Activated T-cell treated with anti-CD3 and anti-CD28 coated beads, Interleukin-2, amount 50 U/mL, for 1 hour (primary cell): Measurements from ENCODE around the gene CDRT4.

Source experiments
- DNase-seq: peaks from one replicate; pipeline ENCODE4 v3.0.0-alpha.2; 2020

CDRT4 gene

DNA sequence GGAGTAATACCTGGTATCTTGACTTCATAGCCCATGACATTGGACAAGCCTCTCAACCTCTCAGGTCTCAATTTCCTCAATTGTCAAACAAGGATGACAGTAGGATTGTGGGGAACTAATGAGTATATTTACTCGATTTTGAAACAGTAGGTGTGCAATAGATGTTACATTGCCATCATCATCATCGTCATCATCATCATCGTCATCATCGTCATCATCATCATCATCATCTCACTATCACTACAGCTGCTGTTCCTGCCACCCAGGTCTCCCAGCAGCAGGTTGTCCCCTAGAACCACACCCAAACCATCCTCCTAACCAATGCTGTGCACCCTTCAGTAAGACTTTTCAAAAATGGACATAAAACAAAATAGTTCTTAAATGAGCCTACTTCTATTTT lies 24.8 kb upstream of the CDRT4 start:
- DNase-seq, result no peak

DNA sequence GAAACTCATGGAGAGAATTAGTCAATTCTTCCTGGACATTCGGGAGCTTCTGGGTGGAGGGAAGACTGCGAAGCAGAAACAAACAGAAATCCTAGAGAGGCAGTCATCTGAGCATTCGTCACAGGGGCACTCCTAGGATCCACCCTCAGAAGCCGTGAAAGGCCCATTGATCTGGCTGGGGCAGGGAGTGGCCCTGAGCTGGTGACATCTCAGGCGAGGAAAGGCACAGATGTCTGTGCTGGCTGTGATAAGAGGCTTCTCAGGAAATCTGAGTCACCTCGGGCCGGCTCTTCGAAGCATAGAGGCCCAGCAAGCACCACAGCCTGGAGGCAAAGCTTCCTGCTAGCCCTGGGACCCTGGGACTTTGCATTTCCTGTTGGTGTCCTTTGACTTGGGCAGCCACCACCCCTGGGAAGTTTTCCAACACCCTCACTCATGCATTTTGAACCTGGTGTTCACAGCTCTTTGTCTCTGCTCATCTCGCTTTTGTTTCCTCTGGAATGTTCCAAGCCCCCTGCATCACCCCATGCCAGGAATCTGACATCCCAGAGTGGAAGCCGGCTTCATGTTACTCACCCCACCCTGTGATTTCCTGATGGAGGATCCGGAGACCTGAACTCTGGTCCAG lies 23.3 kb upstream of the CDRT4 start:
- DNase-seq, result no peak

DNA sequence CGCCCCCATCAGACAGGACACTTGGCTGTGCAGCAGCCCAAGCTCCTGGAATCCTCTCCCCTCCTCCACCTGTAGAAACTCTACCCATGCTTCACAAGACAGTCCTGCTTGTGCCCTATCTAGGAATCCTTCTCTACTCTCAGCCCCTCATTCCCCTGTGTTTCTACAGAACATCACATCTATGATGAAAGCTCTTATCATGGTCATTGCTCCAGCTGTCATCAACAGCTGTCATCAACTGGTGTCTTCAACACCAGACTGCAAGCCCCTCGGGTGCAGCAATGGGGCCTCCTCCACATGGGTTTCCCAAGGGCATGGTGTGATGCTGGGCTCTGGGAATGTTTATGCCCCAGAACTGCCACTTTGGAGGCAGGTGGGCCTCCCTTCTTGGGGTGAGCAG lies 21.1 kb upstream of the CDRT4 start:
- DNase-seq, result no peak

DNA sequence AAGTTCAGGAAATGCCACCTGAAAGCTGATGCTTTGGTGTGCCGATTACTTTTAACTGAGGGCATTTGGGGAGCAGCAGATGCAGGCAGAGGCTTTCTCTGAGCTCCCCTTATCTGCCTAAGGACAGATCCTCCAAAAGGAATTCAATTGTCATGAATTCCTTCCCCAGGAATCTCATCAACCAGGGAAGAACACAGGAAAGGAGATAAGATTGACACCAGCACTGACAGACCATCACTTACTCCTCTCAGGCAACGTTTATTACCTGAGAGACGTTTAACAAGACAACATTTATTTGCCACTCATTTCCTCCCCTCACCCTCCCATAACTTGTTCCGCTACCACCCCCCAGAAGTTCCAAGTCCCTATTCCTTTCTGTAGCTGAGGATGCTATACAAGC lies 17.6 kb upstream of the CDRT4 start:
- no peak for DNase-seq

DNA sequence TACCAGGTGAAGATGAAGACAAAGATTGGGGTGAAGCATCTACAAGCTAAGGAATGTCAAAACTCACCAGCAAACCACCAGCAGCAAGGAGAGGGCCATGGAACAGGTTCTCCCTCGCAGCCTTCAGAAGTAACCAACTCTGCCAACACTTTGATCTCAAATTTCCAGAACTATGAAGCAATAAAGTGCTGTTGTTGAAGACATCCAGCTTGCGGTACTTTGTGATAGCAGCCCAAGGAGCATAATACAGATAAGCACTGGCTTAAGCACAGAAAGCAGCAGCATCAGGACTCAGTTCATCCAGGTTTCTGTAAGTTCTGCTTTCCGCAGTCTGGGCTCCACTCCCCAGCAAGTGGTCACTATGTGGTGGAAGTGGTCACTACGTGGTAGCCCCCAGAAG lies 16.0 kb upstream of the CDRT4 start:
- no peak for DNase-seq

DNA sequence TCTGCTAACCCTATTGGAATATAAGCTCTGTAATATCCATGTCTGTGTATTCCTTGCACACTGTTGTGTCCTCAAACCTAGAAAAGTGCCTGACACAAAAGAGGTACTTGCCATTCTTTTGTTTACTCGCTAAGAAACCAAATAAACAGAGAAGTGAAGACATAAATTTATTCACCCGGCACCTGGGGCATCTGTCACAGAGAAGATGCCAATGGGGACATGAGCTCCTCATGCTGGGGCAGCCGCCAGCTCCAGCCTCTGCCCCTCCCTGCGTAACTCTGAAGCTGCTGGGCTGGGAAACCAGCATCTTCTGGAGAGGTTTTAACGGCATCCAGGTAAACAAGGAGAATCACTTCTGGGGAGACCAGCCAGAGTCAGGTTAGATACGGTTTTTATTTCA lies 15.1 kb upstream of the CDRT4 start:
- DNase-seq, result no peak

DNA sequence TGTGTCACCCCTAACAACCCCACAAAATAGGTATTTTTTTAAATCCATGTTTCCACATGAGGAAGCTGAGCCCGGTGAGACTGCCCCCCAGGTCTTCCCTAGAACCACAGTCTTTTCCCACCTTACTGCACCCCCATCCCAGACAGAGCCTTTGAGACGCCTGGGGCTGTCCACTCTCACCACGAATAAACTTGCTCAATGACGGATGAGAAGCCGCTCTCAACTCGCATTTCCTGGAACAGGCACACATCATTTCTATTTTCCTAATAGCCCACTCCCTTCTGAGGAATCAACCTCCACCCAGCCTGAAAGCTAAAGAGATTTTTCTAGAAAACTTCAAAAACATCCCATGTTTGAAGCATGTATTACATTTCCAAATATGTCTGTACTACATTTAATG lies 14.1 kb upstream of the CDRT4 start:
- DNase-seq, result no peak

DNA sequence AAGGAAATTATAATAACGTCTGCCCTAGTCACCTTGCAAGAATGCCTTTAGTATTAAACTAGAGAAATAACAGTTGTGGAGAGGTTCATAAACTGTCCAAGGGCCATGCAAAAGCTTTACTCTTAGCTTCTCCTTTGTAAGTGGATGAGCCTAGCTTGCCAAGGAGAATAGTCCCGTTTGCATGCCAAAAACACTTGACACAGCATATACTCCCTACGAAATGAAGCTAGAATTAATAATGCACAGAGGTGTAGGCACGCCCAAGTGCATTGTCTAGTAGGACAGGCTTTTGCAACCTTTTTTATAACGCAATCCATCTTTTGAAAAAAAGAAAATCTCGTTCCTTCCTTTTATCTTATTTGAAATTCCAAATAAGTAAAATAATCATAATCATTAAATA lies 12.8 kb upstream of the CDRT4 start:
- DNase-seq, result no peak

DNA sequence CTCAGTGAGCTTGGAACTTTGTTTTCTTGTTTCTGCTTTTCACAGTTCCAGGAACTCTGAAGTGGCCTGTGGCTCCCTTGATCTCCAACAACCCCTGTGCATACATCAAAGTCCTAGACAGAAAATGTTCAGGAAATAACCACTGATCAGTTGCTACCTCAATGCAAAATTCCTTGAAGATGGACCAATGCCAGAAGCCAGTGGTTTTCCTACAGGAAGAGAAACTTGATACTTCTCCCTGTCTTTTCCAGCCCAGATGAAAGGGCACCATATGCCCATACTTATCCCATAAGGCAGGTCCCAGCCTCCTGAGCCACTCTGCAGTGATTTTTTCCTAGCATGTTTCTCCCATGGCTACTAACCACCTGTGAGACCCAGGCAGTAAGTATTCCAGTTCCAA lies 12.3 kb upstream of the CDRT4 start:
- DNase-seq, result no peak

DNA sequence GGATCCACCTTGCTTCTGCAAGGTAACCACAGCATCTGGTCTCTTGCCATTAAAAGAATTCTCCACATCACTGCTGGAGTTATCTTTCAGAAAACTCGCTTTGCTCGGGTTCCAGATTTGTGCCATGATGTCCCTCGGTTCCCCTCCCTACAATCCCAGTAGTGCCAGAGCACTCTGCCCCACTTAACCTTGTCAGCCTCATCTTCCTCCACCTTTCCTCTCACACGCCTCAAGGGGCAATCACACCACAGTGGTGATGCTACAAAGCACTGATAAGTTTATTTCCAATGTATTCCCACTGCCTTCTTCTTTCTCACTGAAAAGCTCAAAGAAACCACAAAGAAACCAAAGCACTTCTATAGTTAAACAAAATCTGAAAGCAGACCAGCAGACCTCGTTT lies 11.4 kb upstream of the CDRT4 start:
- DNase-seq, result no peak

DNA sequence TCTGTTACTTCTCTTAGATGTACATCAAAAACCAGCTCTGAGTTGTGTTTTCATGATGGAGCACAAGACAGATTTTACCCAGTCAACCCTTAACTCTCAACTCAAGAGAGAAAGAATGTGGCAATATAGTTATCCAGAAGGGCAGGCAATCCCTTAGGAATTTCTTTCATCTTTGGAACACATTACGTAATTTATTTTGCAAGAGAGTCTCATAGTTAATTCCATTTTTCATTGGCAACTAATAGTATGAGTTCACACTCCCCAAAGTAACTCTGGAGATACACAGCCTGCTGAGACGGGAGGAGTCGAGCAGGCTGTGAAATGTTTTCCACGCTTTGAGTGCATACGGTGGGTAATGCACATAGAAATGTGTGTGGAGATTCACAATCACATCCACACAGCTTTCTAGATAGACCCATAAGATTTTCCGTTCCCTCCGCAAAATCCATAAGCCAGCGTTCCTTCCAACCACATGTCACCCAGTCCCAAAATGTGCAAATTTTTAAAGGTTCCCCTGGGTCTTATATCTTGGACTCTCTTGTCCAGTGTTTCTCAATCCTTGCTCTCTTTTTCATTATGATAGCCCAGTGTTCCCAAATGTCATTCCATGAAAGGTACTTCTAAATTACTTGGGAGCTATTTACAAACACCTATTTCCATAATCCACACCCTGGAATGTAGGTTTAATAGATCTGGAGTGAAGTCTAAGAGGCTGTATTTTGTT lies 8.4 kb upstream of the CDRT4 start:
- DNase-seq, result no peak

DNA sequence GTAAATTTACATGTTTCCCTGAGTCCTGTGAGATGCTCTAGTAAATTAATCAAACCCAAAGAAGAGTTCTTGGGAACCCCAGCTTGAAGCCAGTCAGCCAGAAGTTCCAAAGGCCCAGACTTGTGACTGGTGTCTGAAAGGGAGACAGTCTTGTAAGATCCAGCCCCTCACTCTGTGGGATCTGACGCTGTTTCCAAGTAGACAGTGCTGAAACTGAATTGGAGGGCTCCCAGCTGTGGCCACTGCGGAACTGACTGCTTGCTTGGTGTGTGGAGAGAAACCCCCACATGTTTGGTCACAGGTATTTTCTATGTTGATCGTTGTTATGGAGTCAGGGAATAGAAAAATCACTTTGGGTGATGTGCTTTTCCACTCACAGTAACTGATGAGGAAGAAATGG lies 5.5 kb upstream of the CDRT4 start:
- DNase-seq, result no peak

DNA sequence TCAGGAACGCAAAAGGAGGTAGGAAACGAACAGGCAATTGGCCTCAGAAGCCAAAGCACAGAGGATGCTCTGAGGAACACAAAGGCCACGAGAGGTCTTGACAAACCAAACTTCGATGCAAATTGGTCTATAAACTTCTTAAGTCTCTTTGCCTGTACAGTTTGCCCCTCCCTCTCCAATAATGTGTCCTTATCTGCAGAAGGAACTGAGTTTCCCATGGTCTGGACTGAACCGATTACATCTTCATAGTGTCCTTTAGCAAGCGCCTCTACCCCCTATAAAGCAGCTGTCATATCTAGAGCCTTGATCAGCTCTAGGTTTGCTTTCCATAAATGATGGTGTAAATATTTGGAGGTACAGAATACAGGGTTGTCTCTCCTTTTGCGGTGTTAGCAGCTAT lies 3.1 kb upstream of the CDRT4 start:
- DNase-seq, result no peak

DNA sequence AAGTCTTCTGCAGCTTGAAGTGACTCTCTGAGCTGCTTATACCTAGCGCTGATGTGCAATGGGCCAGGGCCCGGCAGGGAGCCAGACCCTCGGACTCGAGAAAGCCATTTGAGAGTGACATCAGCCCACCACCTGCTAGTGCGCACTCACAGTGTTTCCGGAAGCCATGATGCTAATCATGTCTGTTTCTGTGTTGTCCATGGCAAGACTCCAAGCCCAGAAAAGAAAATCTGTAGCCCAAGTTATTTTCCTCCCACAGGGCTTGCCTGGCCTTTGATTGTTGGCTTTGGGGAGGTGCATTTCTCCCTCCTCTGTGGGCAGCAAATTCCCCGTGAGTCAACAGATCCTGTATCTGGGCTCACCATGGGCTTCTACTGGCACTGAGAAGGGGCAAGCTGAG lies 1.8 kb upstream of the CDRT4 start:
- no peak for DNase-seq

DNA sequence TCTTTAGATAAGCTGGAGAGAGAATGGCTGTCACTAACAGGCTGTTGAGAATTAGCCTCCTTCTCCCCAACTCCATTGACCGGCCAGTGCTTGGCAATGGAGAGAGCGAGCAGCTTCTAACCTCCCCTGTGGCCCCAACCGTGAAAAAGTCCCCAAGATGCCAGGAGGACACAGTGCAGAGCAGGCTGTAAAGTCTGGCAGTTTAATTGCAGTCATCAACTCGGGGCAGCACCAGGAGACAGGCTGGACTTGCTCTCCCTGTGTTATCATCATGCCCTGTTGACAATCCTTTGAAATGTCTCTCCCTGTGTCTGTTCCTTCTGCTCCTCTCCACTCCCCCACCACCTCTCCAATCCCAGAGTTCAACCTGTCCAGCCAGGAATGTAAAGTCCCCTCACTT lies 705 bp upstream of the CDRT4 start:
- no peak for DNase-seq

DNA sequence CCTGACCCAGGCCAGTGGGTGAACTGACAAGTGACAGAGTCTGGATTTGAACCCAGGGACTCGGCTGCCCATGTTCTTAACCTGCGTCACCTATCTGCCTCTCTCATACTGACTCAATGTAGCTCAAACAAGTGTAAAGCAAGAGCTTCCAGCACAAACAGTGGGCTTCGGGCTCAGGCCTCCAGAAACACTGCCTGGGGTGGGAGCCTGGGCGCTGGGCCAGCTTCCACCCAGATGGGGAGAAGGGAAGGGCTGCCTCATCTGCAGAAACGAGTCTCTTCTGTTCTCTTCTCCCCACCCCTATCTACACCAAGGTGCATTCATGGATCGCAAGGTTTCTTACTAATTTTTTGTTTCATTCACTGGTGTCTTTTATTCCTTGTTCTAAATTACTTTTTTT lies 1.3 kb downstream of the CDRT4 start:
- DNase-seq, result no peak

DNA sequence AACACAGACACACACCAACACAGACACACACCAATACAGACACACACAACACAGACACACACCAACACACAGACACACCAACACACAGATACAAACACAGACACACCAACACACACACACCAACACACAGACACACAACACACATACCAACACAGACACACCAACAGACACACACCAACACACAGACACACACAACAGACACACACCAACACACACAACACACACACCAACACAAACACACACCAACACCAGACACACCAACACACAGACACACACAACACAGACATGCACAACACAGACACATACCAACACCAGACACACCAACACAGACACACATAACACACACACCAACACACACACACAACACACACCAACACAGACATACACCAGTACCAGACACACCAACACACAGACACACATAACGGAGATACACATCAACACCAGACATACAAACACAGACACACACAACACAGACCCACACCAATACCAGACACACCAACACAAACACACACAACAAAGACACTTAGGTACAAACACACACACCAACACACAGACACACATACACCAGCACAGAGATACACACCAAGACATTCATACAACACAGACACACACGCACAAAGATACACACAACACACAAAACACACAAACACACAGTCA lies 2.2 kb downstream of the CDRT4 start:
- DNase-seq, result no peak

DNA sequence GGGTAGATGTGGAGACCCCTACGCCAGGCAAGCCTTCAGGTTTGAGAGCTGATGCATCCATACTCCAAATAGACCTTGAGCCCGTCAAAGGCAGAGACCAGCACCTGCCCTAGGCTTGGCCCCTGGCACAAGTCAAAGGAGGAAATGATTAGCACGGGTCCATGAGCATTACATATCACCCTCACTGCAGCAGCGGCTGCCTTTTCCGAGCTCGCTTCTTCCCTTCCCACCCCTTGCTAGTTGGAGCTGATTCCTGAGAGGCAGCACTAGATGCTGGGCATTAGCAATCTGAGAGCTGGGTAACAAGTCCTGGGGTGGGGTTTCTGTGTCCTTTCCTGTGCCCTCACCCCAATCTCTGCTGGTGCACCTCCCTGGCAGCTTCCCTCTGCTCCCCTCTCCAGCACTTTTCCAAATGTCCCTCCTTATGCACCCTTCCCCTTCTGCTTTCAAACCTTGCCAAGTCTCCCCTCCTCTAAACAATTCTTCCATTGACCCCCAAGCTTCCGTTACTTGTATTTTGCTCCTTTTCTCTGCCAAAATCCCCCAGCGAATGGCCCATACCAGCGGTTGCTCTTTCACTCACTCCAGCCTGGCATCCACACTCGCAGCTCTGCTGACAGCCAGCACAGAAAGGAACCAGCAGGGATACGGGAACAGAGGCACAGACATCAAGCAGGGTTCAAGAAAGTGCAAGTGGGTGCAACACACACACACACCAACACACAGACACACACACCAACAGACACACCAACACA lies 3.0 kb downstream of the CDRT4 start:
- no peak for DNase-seq

DNA sequence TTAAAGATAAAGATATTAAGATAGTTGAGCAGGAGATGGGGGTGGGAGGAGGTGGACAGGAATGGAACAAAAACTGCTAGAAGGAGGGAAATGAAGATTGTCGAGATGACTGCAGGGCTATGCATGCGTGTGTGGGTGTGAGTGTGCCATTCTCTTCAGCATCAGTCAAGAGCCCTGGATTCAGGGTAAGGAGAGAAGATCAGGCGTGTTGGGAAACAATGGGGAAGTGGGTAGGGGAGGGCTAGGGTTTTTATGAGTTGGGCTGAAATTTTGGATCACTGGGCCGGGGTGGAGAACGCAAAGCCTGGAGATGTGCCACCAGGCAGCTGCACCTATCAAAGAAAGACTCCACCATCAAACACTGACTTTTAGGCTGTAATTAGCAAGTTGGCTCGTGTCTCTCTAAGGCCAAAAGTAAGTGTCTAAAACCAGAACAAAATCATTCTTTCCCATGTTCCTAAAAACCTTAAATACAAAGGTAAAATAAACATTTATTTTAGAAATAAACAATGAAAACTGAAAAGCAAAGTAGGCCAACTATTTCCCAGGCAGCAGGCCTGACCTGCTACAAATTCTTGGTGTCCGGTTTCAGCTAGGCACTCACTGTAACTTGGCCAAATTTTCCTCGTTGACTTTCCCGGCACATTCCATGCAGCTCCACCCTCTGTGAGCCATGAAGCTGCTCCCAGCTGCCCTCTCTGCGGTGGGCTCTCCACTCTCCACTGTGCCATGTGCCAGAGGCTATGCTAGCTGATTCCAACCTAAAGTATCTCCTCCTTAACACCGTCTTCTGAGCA lies 4.2 kb downstream of the CDRT4 start:
- no peak for DNase-seq

DNA sequence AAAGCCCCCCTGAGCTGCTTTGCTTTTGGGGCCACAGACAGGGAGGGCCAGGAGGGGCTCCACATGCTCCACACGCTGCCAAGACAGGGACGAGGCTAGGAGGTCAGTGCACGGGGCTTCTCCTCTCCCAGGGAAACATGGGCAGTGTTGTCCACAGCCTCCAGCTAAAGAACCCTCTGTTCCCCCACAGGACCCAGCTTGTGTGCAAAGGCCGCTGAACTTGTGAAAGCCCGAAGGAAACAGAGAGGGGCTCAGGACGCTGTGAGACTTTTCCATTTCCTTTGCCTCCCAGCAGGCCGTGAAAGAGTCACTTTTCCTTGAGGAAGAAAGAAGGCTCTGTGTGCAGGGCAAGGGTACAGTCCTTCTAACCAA lies 9.7 kb downstream of the CDRT4 start:
- DNase-seq, result no peak

DNA sequence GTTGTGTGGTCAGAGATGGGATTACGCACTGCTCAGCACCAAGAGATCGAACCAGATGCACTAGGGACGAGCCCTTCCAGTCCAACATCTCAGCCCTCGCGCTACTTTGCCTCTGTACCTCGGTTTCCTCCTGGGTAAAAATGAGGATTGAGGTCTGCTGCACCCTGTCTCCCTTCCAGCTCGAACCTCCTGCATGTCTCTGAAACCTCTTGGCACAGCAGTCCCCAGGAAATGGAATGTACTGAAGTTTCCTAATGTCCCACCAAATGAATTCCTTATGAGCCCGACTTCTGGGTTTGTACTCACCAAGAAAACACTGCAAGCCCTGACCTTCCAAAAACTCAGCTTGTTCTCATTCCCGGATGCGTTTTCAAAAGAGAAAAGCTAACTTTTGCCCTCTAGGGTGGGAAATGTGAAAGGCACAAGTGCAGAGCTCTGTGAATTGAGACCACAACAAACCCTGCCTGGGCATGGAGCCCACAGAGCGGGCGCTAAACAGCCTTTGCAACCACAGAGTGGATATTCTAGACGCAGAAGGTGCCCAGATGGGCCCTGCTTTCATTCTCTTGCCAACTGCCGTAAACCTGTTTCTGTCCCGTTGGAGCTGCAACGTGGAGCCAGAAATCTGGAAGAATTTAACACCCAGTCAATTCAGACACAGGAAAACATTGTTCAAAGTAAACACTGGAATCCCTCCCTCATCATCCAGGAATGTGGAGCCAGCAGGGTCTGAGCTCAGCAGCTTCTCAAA lies 10.3 kb downstream of the CDRT4 start:
- no peak for DNase-seq

DNA sequence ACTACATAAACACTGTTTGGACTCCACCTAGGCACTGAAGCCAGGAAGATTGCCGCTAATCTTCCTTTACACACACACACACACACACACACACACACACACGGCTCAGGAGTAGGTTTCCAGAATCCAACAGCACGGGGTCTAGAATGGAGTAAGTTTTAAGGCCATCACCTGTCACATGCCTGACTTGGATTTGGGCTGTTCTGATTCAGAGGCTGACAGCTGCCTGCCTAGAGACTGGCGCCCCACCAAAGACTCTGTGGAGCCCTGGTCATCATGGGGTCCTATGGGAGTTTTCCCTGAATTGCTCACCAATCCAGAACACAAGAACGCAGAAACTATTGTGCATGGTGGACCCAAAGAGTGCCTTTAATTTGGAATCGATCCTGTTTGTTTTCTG lies 10.9 kb downstream of the CDRT4 start:
- DNase-seq, result no peak
